Ishikawa (cell line): ENCODE data around the gene COPB2.

ENCODE experiments used
- CEBPB ChIP-seq: IDR thresholded peaks from 2 replicates; pipeline ENCODE4 v1.6.1; 2012
- CREB1 ChIP-seq: IDR thresholded peaks from 2 replicates; pipeline ENCODE4 v1.6.1; 2012; ENCODE audit warnings: low read depth
- EGR1 ChIP-seq: IDR thresholded peaks from 2 replicates; pipeline ENCODE4 v1.6.1; 2012
- EP300 ChIP-seq: IDR thresholded peaks from 2 replicates; pipeline ENCODE4 v1.6.1; 2012; ENCODE audit warnings: borderline replicate concordance
- FOXM1 ChIP-seq: IDR thresholded peaks from 2 replicates; pipeline ENCODE4 v1.6.1; 2012; ENCODE audit warnings: low read depth, borderline replicate concordance
- MAX ChIP-seq: IDR thresholded peaks from 2 replicates; pipeline ENCODE4 v1.6.1; 2012
- NFIC ChIP-seq: IDR thresholded peaks from 2 replicates; pipeline ENCODE4 v1.6.1; 2012
- RAD21 ChIP-seq: IDR thresholded peaks from 2 replicates; pipeline ENCODE4 v1.6.1; 2012; ENCODE audit warnings: low read depth
- REST ChIP-seq: IDR thresholded peaks from 2 replicates; pipeline ENCODE4 v1.6.1; 2012; ENCODE audit warnings: low read depth, mild to moderate bottlenecking
- TAF1 ChIP-seq: IDR thresholded peaks from 2 replicates; pipeline ENCODE4 v1.6.1; 2012; ENCODE audit warnings: low read depth, mild to moderate bottlenecking
- TCF12 ChIP-seq: IDR thresholded peaks from 2 replicates; pipeline ENCODE4 v1.6.1; 2012; ENCODE audit warnings: low read depth
- TEAD4 ChIP-seq: IDR thresholded peaks from 2 replicates; pipeline ENCODE4 v1.6.1; 2012
- YY1 ChIP-seq: IDR thresholded peaks from 2 replicates; pipeline ENCODE4 v1.6.1; 2012; ENCODE audit warnings: low read depth
- ZBTB7A ChIP-seq: IDR thresholded peaks from 2 replicates; pipeline ENCODE4 v1.6.1; 2012; ENCODE audit warnings: low read depth
- TF ChIP-seq, protein P1 (sequence below): IDR thresholded peaks from 2 replicates; pipeline ENCODE4 v1.6.1; 2012

The COPB2 gene

DNA sequence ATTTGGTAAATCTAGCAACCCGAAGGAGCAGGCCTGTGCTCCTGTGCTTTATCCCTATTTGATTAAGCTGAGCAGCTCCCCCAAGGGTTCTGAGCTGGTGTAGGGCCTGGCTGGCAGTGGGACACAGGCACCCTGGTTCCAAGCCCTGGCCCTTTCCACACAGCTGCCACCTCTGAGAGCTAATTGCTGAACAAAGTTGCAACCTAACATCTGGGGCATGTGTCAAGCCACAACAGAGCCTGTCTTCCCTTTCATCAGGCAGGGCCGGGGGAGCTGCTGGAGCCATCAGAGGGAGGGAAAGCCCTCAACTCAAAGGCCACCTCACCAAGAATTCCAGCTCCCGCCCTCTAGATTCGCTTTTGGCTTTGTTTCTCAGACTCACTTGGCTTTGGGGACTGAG, 62.7 kb downstream of the COPB2 start:
- TF ChIP-seq, protein P1, sequence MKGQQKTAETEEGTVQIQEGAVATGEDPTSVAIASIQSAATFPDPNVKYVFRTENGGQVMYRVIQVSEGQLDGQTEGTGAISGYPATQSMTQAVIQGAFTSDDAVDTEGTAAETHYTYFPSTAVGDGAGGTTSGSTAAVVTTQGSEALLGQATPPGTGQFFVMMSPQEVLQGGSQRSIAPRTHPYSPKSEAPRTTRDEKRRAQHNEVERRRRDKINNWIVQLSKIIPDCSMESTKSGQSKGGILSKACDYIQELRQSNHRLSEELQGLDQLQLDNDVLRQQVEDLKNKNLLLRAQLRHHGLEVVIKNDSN, result no peak
- no peak for TF ChIP-seq CREB1
- no peak for TF ChIP-seq TAF1
- TF ChIP-seq CEBPB, result no peak
- no peak for TF ChIP-seq MAX
- TF ChIP-seq REST, result no peak
- TF ChIP-seq EP300, result no peak
- TF ChIP-seq ZBTB7A, result no peak
- no peak for TF ChIP-seq RAD21
- TF ChIP-seq YY1, result no peak
- no peak for TF ChIP-seq TCF12
- TF ChIP-seq NFIC, result no peak
- no peak for TF ChIP-seq TEAD4
- TF ChIP-seq EGR1, result no peak

- TF ChIP-seq NFIC (no peak), ZBTB7A (no peak), CREB1 (no peak), REST (no peak), TAF1 (no peak), TEAD4 (no peak), YY1 (no peak), CEBPB (no peak)
- TF ChIP-seq, protein P1, result no peak
Measured at GRCh38 chr3:139326131-139326530, 63.3 kb downstream of the COPB2 start.

GRCh38 chr3:139325551-139325950, 63.9 kb downstream of the COPB2 start:
- no peak for TF ChIP-seq FOXM1
- no peak for TF ChIP-seq CREB1
- TF ChIP-seq EP300, result no peak
- TF ChIP-seq NFIC, result no peak
- no peak for TF ChIP-seq TAF1
- TF ChIP-seq YY1, result no peak
- TF ChIP-seq, protein P1, result no peak
- TF ChIP-seq ZBTB7A, result no peak
- no peak for TF ChIP-seq MAX
- TF ChIP-seq TCF12, result no peak
- no peak for TF ChIP-seq REST
- no peak for TF ChIP-seq RAD21
- no peak for TF ChIP-seq EGR1
- TF ChIP-seq TEAD4, result no peak
- no peak for TF ChIP-seq CEBPB

DNA sequence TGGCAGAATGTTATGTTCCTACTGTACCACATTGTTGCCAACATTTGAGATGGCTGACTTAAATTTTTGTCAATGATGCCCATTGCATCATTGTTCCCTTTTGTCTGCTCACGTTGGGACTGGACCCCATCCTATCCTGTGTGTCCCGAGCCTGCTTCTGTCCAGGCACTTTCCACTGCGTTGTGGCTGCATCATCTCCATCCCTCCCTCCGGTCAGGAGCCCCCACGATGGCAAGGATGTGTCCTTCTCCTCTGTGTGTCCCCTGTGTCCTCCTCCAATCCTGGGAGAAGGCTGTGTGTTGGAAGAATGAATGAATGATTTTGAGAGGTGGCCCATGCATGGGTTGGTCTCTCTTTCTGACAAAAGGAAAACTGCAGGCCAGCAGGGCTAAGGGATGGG, 65.0 kb downstream of the COPB2 start:
- TF ChIP-seq YY1, result no peak
- no peak for TF ChIP-seq ZBTB7A
- TF ChIP-seq EGR1, result no peak
- TF ChIP-seq, protein P1, result no peak
- no peak for TF ChIP-seq FOXM1
- no peak for TF ChIP-seq CREB1
- no peak for TF ChIP-seq CEBPB
- no peak for TF ChIP-seq TCF12
- TF ChIP-seq TEAD4, result no peak
- no peak for TF ChIP-seq TAF1
- no peak for TF ChIP-seq MAX
- no peak for TF ChIP-seq REST
- no peak for TF ChIP-seq RAD21
- TF ChIP-seq NFIC, result no peak
- TF ChIP-seq EP300, result no peak
